ENCODE measurements around the gene MANF.

The MANF gene

DNA sequence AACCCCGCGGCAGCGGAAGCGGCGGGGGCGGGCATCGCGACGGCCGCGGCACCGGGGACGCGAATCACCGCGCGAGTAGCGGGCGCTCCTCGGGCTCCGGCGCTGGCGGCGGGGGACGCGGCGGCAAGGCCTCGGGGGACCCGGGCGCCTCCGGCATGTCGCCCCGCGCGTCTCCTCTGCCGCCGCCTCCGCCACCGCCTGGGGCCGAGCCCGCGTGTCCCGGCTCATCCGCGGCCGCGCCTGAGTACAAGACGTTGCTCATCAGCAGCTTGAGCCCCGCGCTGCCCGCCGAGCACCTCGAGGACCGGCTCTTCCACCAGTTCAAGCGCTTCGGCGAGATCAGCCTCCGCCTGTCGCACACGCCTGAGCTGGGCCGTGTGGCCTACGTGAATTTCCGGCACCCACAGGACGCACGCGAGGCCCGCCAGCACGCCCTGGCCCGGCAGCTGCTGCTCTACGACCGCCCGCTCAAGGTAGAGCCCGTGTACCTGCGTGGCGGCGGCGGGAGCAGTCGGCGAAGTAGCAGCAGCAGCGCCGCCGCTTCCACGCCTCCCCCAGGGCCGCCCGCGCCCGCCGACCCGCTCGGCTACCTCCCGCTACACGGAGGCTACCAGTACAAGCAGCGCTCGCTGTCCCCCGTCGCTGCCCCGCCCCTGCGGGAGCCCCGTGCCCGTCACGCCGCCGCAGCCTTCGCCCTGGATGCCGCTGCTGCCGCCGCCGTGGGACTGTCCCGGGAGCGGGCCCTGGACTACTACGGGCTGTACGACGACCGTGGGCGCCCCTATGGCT lies 6.7 kb downstream of the MANF start:
- no peaks in the 10 kb centered on the region for H3K9me3 Mint-ChIP-seq
- H3K4me1 Mint-ChIP-seq = peaks cover 81% of the 10 kb centered on the region
- H3K4me3 Mint-ChIP-seq = peak overlapping the region; percentile 79
- H3K36me3 Mint-ChIP-seq = peaks cover 43% of the 10 kb centered on the region
- H3K27me3 Mint-ChIP-seq = no peaks in the 10 kb centered on the region
- peak overlapping the region; percentile 75 for H3K27ac Mint-ChIP-seq
- peak; percentile 31 for ATAC-seq

GRCh38 chr3:51392355-51393133 lies 7.5 kb downstream of the MANF start:
- Mint-ChIP-seq H3K36me3 (peaks cover 45% of the 10 kb centered on the region), H3K27ac (peak overlapping the region; percentile 75), H3K4me3 (peak overlapping the region; percentile 79), H3K9me3 (no peaks in the 10 kb centered on the region), H3K4me1 (peaks cover 74% of the 10 kb centered on the region), H3K27me3 (no peaks in the 10 kb centered on the region)
- no peak for ATAC-seq

DNA sequence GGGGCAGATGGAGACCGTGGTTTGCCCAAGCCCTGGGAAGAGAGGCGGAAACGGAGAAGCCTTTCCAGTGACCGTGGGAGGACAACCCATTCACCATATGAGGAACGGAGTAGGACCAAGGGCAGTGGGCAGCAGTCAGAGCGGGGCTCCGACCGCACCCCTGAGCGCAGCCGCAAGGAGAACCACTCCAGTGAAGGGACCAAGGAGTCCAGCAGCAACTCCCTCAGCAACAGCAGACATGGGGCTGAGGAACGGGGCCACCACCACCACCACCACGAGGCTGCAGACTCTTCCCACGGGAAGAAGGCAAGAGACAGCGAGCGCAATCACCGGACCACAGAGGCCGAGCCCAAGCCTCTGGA lies 8.0 kb downstream of the MANF start:
- no peak overlapping the region for H3K4me3 Mint-ChIP-seq

DNA sequence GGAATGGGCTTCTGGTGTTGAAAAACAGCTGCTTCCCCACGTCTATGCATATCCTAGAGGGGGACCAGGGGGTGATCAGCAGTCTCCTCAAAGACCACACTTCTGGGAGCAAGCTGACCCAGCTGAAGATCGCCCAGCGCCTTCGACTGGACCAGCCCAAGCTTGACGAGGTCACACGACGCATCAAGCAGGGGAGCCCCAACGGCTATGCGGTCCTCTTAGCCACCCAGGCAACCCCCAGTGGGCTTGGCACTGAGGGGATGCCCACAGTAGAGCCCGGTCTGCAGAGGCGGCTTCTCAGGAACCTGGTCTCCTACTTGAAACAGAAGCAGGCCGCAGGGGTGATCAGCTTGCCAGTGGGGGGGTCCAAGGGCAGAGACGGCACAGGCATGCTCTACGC lies 8.5 kb downstream of the MANF start:
- H3K9me3 Mint-ChIP-seq = no peaks in the 10 kb centered on the region
- ATAC-seq = no peak
- H3K36me3 Mint-ChIP-seq = peaks cover 42% of the 10 kb centered on the region
- peaks cover 64% of the 10 kb centered on the region for H3K4me1 Mint-ChIP-seq
- H3K27ac Mint-ChIP-seq = peak overlapping the region; percentile 17
- no peak overlapping the region for H3K4me3 Mint-ChIP-seq
- H3K27me3 Mint-ChIP-seq = no peaks in the 10 kb centered on the region

More for the DNA sequence above, 8.0 kb downstream of the MANF start:
- no peaks in the 10 kb centered on the region for H3K27me3 Mint-ChIP-seq
- H3K27ac Mint-ChIP-seq = no peak overlapping the region
- no peaks in the 10 kb centered on the region for H3K9me3 Mint-ChIP-seq
- H3K4me1 Mint-ChIP-seq = peaks cover 69% of the 10 kb centered on the region
- ATAC-seq = no peak
- peaks cover 42% of the 10 kb centered on the region for H3K36me3 Mint-ChIP-seq

GRCh38 chr3:51394541-51394940 lies 9.4 kb downstream of the MANF start:
- Mint-ChIP-seq H3K4me3 (peak overlapping the region; percentile 7), H3K4me1 (peaks cover 57% of the 10 kb centered on the region), H3K27ac (peak overlapping the region; percentile 50), H3K9me3 (no peaks in the 10 kb centered on the region), H3K27me3 (no peaks in the 10 kb centered on the region), H3K36me3 (peaks cover 37% of the 10 kb centered on the region)
- ATAC-seq = no peak

- ATAC-seq = no peak
- no peaks in the 10 kb centered on the region for H3K27me3 Mint-ChIP-seq
- no peaks in the 10 kb centered on the region for H3K9me3 Mint-ChIP-seq
- H3K36me3 Mint-ChIP-seq = peaks cover 45% of the 10 kb centered on the region
- peak overlapping the region; percentile 50 for H3K27ac Mint-ChIP-seq
- H3K4me1 Mint-ChIP-seq = peaks cover 46% of the 10 kb centered on the region
- no peak overlapping the region for H3K4me3 Mint-ChIP-seq
Measured at GRCh38 chr3:51395493-51396213, 10.6 kb downstream of the MANF start.

DNA sequence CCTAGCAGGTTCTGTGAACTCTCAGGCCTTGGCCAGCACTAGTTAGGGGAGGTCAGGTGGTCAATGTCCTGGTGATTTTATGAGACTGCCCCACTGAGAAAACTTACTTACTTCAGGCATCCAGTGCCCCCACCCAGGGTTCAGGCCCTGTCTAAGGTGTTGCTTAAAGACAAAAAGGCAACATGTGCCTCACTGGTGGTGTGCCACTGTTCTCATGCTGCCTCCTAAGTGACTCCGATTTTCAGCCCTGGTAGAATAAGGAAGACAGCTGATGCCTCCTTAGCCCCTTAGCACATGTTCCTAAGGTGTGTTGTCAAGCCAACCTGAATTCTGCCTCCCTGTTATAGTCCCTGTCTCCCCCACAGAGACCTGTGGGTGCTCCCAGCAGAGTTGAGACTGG lies 11.3 kb downstream of the MANF start:
- H3K27me3 Mint-ChIP-seq = no peaks in the 10 kb centered on the region
- H3K9me3 Mint-ChIP-seq = no peaks in the 10 kb centered on the region
- no peak overlapping the region for H3K4me3 Mint-ChIP-seq
- H3K4me1 Mint-ChIP-seq = peaks cover 44% of the 10 kb centered on the region
- peaks cover 45% of the 10 kb centered on the region for H3K36me3 Mint-ChIP-seq
- peak overlapping the region; percentile 14 for H3K27ac Mint-ChIP-seq
- no peak for ATAC-seq

DNA sequence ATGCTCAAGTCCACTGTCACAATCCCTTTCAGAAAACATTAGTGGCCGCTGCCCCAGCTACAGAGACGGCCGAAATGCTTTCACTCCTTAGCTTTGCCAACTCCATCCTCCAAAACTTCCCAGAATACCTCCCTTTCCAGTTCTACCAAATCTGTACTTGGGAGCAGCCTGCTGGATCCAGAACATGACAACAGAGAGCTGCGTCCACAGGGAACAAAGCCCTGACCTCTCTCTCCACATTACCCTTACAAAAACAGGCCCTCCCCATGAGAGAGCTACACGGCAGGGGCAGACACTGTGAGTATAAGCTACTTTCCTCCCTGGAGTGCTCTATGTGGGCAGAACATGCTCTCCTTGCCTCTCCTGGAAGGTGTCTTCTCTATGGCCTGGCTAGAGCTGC lies 12.3 kb downstream of the MANF start:
- H3K4me3 Mint-ChIP-seq = no peak overlapping the region
- H3K27ac Mint-ChIP-seq = no peak overlapping the region
- no peaks in the 10 kb centered on the region for H3K27me3 Mint-ChIP-seq

GRCh38 chr3:51398595-51399310 lies 13.7 kb downstream of the MANF start:
- ATAC-seq = no peak
- Mint-ChIP-seq H3K4me1 (peaks cover 26% of the 10 kb centered on the region), H3K4me3 (no peak overlapping the region), H3K9me3 (no peaks in the 10 kb centered on the region), H3K27me3 (no peaks in the 10 kb centered on the region), H3K36me3 (peaks cover 48% of the 10 kb centered on the region), H3K27ac (no peak overlapping the region)

More for the DNA sequence above, 12.3 kb downstream of the MANF start:
- Mint-ChIP-seq H3K4me1 (peaks cover 40% of the 10 kb centered on the region), H3K36me3 (peaks cover 51% of the 10 kb centered on the region), H3K9me3 (no peaks in the 10 kb centered on the region)
- no peak for ATAC-seq

DNA sequence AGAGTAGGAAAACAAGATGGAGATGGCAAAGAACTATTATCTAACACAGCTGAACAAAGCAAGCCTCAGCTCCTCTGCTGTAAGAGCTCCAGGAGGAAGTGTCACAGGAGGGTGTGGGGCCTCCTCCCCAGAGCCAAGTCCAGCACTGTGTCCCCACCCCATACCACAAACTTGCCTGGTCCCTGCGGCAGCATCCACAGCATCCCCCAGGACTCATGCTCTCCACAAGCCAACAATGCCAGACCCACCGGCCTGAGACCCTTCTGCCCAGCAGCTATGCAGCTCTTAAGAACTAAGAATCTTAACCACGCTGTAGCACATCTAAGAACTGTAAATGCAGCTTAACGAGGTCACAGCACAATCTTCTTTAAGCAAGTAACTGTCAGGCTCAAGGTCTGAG lies 15.1 kb downstream of the MANF start:
- H3K36me3 Mint-ChIP-seq = peaks cover 36% of the 10 kb centered on the region
- H3K4me3 Mint-ChIP-seq = no peak overlapping the region
- H3K27ac Mint-ChIP-seq = no peak overlapping the region
- H3K4me1 Mint-ChIP-seq = peaks cover 12% of the 10 kb centered on the region
- no peak for ATAC-seq
- H3K9me3 Mint-ChIP-seq = no peaks in the 10 kb centered on the region
- no peaks in the 10 kb centered on the region for H3K27me3 Mint-ChIP-seq

DNA sequence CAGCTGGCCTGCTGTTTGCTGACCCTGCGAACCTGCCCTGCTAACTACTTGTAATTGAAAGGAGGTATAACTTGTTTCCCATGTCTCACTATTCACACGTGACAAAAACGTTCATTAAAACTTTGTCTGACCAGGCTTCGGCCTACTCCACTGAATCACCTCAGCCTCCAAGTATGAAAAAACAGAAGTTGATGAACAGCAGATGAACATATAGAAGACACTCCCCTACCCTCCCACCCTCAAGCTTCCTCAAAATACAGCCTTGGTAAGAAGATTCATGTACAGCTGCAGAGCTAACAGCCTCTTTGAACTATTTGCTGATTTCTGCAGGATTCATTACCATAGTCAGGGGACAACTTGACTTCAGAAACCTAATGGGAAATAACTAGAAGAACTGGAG lies 16.6 kb downstream of the MANF start:
- H3K27ac Mint-ChIP-seq = no peak overlapping the region
- ATAC-seq = no peak
- no peaks in the 10 kb centered on the region for H3K27me3 Mint-ChIP-seq
- no peaks in the 10 kb centered on the region for H3K9me3 Mint-ChIP-seq
- no peak overlapping the region for H3K4me3 Mint-ChIP-seq
- peaks cover 36% of the 10 kb centered on the region for H3K36me3 Mint-ChIP-seq
- H3K4me1 Mint-ChIP-seq = peaks cover under 1% of the 10 kb centered on the region

DNA sequence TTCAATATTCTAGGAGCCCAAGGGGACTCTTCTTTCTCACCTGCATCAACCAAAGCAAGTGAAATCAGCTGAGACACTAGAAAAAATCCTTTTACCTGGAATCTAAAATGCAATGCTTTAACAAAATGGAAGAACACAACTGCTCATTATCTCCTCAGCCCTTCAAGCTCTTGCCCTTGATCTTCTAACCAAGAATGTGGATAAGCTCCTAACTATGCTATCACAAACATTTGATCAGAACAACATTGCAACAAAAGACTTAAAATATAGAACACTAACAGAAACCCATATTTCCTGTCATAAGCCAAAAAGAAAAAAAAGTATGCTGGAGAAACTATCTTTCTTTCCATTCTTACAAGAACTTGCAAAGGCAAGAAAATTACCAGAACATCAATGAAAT lies 18.6 kb downstream of the MANF start:
- Mint-ChIP-seq H3K27me3 (no peaks in the 10 kb centered on the region), H3K9me3 (no peaks in the 10 kb centered on the region), H3K4me3 (no peak overlapping the region), H3K27ac (no peak overlapping the region), H3K4me1 (no peaks in the 10 kb centered on the region), H3K36me3 (peaks cover 37% of the 10 kb centered on the region)
- no peak for ATAC-seq

DNA sequence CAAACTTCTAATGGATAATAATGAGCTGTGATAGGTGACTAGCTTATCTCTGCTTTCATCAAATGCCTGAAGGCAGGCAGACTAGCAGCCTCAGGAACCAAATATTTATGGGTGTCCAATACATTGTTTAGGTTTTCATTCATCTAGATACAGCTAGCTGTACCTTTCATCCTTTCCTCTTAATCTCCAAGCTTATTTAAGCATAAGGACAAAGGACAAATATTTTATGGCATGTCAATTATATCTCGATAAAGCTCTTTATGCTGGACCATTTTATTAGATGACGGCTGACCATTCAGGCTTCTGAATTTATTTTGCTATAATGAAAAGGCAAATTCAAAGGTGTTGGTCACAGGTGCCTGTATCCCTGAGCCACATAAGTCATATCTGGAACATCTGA lies 22.9 kb downstream of the MANF start:
- Mint-ChIP-seq H3K9me3 (no peaks in the 10 kb centered on the region), H3K36me3 (peaks cover 53% of the 10 kb centered on the region), H3K27me3 (no peaks in the 10 kb centered on the region), H3K4me3 (no peak overlapping the region), H3K4me1 (no peaks in the 10 kb centered on the region), H3K27ac (no peak overlapping the region)
- ATAC-seq = no peak

GRCh38 chr3:51408813-51409212 lies 23.7 kb downstream of the MANF start:
- no peaks in the 10 kb centered on the region for H3K4me1 Mint-ChIP-seq
- no peaks in the 10 kb centered on the region for H3K9me3 Mint-ChIP-seq
- H3K36me3 Mint-ChIP-seq = peaks cover 56% of the 10 kb centered on the region
- no peak for ATAC-seq
- no peak overlapping the region for H3K4me3 Mint-ChIP-seq
- H3K27ac Mint-ChIP-seq = no peak overlapping the region
- H3K27me3 Mint-ChIP-seq = no peaks in the 10 kb centered on the region

DNA sequence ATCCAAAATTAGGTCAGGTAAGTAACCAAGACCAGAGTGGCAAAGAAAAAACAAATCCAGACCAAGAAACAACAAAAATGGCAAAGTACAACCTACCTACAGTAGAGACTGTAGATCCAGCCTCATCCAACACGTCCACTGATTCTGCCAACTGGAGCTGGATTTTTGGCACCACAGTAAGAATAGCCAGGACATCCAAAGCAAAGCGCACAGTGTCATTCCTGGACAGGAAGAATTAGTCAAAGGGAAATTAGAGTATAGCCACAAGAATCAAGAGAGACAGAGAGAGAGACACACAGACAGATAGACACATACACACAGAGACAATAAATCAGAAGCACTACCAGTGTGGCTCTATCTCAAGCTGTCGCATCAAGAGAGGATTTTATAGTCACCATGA lies 37.1 kb downstream of the MANF start:
- no peak for ATAC-seq
- Mint-ChIP-seq H3K9me3 (no peaks in the 10 kb centered on the region), H3K4me1 (no peaks in the 10 kb centered on the region), H3K27ac (no peak overlapping the region), H3K4me3 (no peak overlapping the region), H3K36me3 (peaks cover 51% of the 10 kb centered on the region), H3K27me3 (no peaks in the 10 kb centered on the region)
